GM19328 (cell line): ENCODE measurements around the gene GPC4.

ENCODE experiments used
- ATAC-seq: cut with Tn5 transposase; IDR thresholded peaks from one replicate; pipeline ENCODE4 v1.9.1; 2021; ENCODE audit warnings: mild to moderate bottlenecking, moderate library complexity; ENCODE audit not compliant: unreplicated experiment

GPC4 gene

GRCh38 chrX:133412246-133412645 is 3.0 kb downstream of the GPC4 start:
- ATAC-seq, result no peak

- no peak for ATAC-seq
Observed at GRCh38 chrX:133410550-133410949, 4.7 kb downstream of the GPC4 start.

- no peak for ATAC-seq
Observed at GRCh38 chrX:133405498-133406185, 9.6 kb downstream of the GPC4 start.

GRCh38 chrX:133403984-133404383 is 11.3 kb downstream of the GPC4 start:
- ATAC-seq, result no peak

GRCh38 chrX:133402830-133403625 is 12.3 kb downstream of the GPC4 start:
- ATAC-seq, result no peak

GRCh38 chrX:133402042-133402453 is 13.2 kb downstream of the GPC4 start:
- no peak for ATAC-seq

- ATAC-seq, result no peak
Observed at GRCh38 chrX:133401536-133401935, 13.8 kb downstream of the GPC4 start.

GRCh38 chrX:133399411-133399810 is 15.9 kb downstream of the GPC4 start:
- no peak for ATAC-seq

GRCh38 chrX:133394765-133395164 is 20.5 kb downstream of the GPC4 start:
- no peak for ATAC-seq

- ATAC-seq, result no peak
Observed at GRCh38 chrX:133392671-133393070, 22.6 kb downstream of the GPC4 start.

- no peak for ATAC-seq
Observed at GRCh38 chrX:133391111-133391510, 24.2 kb downstream of the GPC4 start.

GRCh38 chrX:133390676-133391075 is 24.6 kb downstream of the GPC4 start:
- no peak for ATAC-seq

GRCh38 chrX:133389975-133390374 is 25.3 kb downstream of the GPC4 start:
- no peak for ATAC-seq

- ATAC-seq, result no peak
Observed at GRCh38 chrX:133384454-133384853, 30.8 kb downstream of the GPC4 start.

GRCh38 chrX:133380711-133381619 is 34.3 kb downstream of the GPC4 start:
- no peak for ATAC-seq

- no peak for ATAC-seq
Observed at GRCh38 chrX:133376422-133376821, 38.9 kb downstream of the GPC4 start.

- no peak for ATAC-seq
Observed at GRCh38 chrX:133375615-133376340, 39.5 kb downstream of the GPC4 start.

- ATAC-seq, result no peak
Observed at GRCh38 chrX:133374874-133375387, 40.4 kb downstream of the GPC4 start.

- ATAC-seq, result no peak
Observed at GRCh38 chrX:133373386-133374079, 41.8 kb downstream of the GPC4 start.
